RPMI7951 (cell line): ENCODE data around the gene PREPL. TPM values are rescaled to one million over a fixed set of nuclear protein-coding genes. Genes with fewer than 3 reads are reported as not detected.

Experiments
- DNase-seq: peaks from one replicate; pipeline ENCODE4 v3.0.0-alpha.2; 2012; ENCODE audit warnings: low read depth
- total RNA-seq: library from RNA; depleted of rRNA; stranded (reverse); fragments of >200 nt; shearing (Covaris generic); gene quantifications from 2 replicates; pipeline ENCODE4 v1.2.3, GENCODE V29; 2014

Gene PREPL
- total RNA-seq, 1 experiment from 2014 or later = 53.3 TPM

- no peak for DNase-seq
Measured at GRCh38 chr2:44295633-44296359, 65.5 kb downstream of the PREPL start.

DNA sequence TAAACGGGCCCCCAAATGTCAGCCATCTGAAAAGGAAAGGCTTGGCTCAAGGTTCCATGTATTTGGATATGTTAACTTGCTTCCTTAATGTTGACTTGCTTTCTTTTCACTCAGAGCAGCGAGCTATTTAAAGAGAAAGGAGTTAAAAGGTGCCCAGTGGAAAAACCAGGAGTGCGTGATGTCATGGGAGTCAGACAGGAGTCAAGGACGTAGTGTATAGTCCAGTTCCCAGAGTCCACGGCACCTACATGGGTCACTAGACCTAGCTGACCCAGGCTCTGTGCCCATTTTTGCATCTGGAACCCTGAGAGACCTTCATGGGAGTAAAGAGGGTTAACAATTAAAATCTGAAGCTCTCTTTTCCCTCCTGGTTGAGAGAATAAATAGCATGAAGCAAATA is 66.2 kb downstream of the PREPL start:
- no peak for DNase-seq

GRCh38 chr2:44291281-44292248 is 69.7 kb downstream of the PREPL start:
- peak; percentile 82 for DNase-seq

GRCh38 chr2:44290261-44290660 is 71.0 kb downstream of the PREPL start:
- DNase-seq = peak; percentile 61

GRCh38 chr2:44286884-44287638 is 74.2 kb downstream of the PREPL start:
- no peak for DNase-seq

- DNase-seq = no peak
Measured at GRCh38 chr2:44286119-44286883, 75.0 kb downstream of the PREPL start.

DNA sequence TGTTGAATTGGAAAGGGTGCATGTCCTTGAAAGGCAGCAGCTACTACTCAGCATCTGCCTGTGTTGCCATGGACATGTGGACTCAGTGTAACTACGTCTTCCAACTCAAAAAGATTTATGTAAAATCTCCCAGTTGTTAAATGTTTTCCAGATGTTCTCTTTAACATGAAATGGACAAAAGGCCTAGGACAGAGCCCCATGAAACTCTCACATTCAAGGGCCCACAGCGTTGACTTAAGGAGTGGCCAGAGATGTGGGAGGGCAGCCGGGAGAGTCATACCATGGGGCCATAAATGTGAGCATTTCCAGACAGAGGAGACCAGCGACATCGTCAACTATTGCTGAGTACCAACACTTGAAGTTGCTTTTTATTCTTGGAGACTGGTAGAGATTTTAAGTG is 76.1 kb downstream of the PREPL start:
- no peak for DNase-seq

DNA sequence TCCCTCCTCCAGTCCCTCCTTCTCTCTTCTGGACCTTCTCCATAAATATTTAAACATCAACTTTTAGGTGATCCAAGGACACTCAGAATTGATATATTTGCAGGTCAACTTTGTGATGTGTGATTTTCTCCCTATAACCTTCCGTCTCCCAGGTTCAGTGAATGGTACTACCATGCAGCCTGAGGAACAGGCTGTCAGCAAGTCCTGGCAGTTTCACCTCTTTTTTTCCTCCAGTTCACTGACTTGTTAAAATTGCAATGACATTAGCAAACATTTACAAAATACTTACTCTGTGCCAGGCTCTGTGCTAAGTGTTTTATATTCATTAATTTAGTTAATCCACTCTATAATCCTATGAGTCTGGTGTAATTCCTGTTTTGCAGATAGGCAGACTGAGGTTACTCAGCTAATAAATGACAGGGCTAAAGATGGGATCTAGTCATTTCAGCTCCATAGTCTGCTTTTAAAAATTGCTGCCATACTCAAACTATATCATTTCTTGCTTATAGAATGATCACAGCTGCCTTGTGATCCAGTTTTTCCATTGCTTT is 78.1 kb downstream of the PREPL start:
- DNase-seq = no peak

- DNase-seq = no peak
Measured at GRCh38 chr2:44280869-44281268, 80.4 kb downstream of the PREPL start.

DNA sequence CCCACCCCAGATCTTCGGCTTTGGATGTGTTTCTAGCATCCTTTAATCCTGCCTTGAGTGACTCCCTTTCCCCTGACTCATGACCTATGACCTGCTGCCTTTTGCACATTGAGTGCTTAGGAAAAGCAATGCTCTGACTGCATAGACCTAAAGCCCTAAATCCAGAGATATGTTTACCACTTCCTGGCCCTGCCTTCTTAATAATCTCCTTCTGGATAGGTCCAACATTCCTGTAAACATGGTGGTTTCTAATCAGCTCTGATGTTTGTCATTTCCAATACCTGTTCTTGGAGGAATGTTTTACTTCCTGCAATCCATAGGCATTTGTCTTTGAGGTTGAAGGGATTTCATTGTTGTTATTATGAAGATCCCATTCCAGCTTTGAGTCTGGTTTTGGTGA is 83.8 kb downstream of the PREPL start:
- no peak for DNase-seq

GRCh38 chr2:44275927-44276303 is 85.4 kb downstream of the PREPL start:
- peak; percentile 14 for DNase-seq

- DNase-seq = no peak
Measured at GRCh38 chr2:44273596-44273995, 87.7 kb downstream of the PREPL start.

DNA sequence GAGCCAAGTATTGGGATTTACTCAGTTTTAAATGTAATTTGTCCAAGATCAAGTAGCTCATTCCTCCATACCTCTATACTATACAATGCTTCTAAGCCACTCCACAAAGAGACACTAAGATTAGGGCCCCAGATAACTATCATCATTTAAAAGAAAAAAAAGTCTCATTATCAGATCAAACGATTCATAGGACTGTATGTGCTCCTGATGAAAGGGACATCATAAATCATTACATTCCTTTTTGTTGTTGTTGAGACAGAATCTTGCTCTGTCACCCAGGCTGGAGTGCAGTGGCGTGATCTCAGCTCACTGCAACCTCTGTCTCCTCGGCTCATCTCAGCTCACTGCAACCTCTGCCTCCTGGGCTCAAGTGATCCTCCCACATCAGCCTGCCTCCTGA is 88.2 kb downstream of the PREPL start:
- DNase-seq = no peak

DNA sequence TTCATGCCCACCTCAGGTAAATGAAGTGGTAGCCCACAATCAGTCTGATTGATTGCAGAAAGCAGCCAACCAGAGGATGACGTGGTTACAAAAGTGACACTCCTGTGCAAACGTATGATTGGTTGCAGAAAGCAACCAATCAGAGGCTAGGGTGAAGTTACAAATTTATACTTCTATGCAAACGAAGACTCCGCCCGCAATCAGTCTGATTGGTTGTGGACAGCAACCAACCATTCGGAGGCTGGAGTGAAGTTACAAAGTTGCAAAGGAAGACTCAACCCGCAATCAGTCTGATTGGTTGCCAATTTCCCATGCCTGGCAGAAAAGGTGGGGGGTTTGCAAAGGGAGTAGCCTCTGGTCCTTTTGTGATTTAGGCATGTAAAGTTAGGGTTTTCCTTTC is 90.0 kb downstream of the PREPL start:
- DNase-seq = no peak

DNA sequence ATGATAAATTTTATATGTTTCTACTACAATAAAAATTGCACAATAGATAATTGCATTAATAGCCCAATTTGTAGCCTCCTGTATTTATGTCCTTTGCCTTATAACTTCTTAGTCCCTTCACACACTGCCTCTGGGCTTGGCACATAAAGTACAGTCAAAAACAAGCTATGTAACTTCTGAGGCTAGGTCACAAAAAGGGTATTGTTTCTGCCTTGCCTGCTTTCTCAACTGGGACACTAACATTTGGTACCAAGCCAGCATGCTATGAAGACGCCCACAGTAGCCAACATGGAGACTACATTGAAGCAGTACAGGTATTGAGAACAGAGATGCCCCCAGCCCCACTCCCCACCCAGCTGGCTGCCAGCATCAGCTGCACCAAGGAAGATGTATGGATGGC is 91.5 kb downstream of the PREPL start:
- DNase-seq = peak; percentile 10

GRCh38 chr2:44267796-44268648 is 93.3 kb downstream of the PREPL start:
- peak; percentile 68 for DNase-seq
